A549 (cell line): ENCODE data around the gene HIPK1. TPM values are rescaled to one million over a fixed set of nuclear protein-coding genes. Genes with fewer than 3 reads are reported as not detected.

Source experiments
- ATAC-seq, 2 experiments: fragments of 200-7000 bp in 1 of 2; fragments of >200 bp in 1 of 2; cut with Nextera tagmentation in 1 of 2; cut with Tn5 transposase in 1 of 2; 3 replicates each; pipeline versions ENCODE4 v1.8.0 to v1.9.1; 2018 to 2020; ENCODE audit warnings: mild to moderate bottlenecking in 1 of 2, moderate library complexity in 1 of 2
- CTCF ChIA-PET: fragments of 300-600 bp; sonication (Branson Sonifier 250); formaldehyde crosslinking; extraction: SDS; loops from one replicate; lab custom pipeline; 2021; ENCODE audit warnings: antibody characterized with exemption, inconsistent platforms; lab: Yijun Ruan, JAX
- POLR2A ChIA-PET: fragments of 350-600 bp; formaldehyde crosslinking; extraction: SDS; loops from one replicate; lab custom pipeline; 2021; ENCODE audit warnings: antibody characterized with exemption, inconsistent platforms; lab: Yijun Ruan, JAX
- DNase-seq, 2 experiments: peaks; one replicate each; pipeline versions ENCODE4 v3.0.0 to v3.0.0-alpha.2; 2011 to 2016; ENCODE audit warnings: low read depth in 1 of 2, low spot score in 1 of 2
- FAIRE-seq: peaks from 2 replicates; lab custom pipeline; 2011; peaks lifted over from hg19 to GRCh38; lab: Jason Lieb, UNC
- H3K27ac ChIP-seq, 2 experiments: fragments of >200 bp; sonication (Bioruptor Twin); formaldehyde crosslinking; 3 replicates each; pipeline ENCODE4 v1.5.1; 2016 to 2017
- H3K4me1 ChIP-seq: fragments of >200 bp; sonication (Bioruptor Twin); formaldehyde crosslinking; 3 replicates; pipeline ENCODE4 v1.6.1; 2016
- H3K4me2 ChIP-seq: fragments of >200 bp; sonication (Bioruptor Twin); formaldehyde crosslinking; 3 replicates; pipeline ENCODE4 v1.6.1; 2016
- H3K4me3 ChIP-seq: fragments of >200 bp; sonication (Bioruptor Twin); formaldehyde crosslinking; 3 replicates; pipeline ENCODE4 v1.5.1; 2016
- H3K9me3 ChIP-seq: fragments of >200 bp; sonication (Bioruptor Twin); formaldehyde crosslinking; 3 replicates; pipeline ENCODE4 v1.6.1; 2016
- BCL3 ChIP-seq: fragments of >200 bp; sonication (Bioruptor Twin); formaldehyde crosslinking; IDR thresholded peaks from 3 replicates; pipeline ENCODE4 v1.6.1; 2016
- CBX2 ChIP-seq: fragments of 200-600 bp; sonication (generic); IDR thresholded peaks from 2 replicates; pipeline ENCODE4 v1.6.1; 2016; ENCODE audit warnings: low read depth, mild to moderate bottlenecking, borderline replicate concordance
- CBX8 ChIP-seq: fragments of 200-600 bp; sonication (generic); IDR thresholded peaks from 2 replicates; pipeline ENCODE4 v1.6.1; 2016
- CTCF ChIP-seq: fragments of >200 bp; sonication (Bioruptor Twin); formaldehyde crosslinking; IDR thresholded peaks from 3 replicates; pipeline ENCODE4 v1.5.1; 2016
- ESRRA ChIP-seq: fragments of 150-350 bp; IDR thresholded peaks from 2 replicates; pipeline ENCODE4 v1.6.1; 2014; ENCODE audit warnings: mild to moderate bottlenecking, low read length, borderline replicate concordance
- GATA3 ChIP-seq: IDR thresholded peaks from 2 replicates; pipeline ENCODE4 v1.6.1; 2012; ENCODE audit warnings: borderline replicate concordance
- HMGXB4 ChIP-seq: fragments of 250-450 bp; sonication (Bioruptor Pico); IDR thresholded peaks from 2 replicates; pipeline ENCODE4 v1.5.0; 2021; ENCODE audit warnings: mild to moderate bottlenecking, moderate library complexity, borderline replicate concordance
- HOXB5 ChIP-seq: fragments of 250-450 bp; sonication (Bioruptor Pico); IDR thresholded peaks from 2 replicates; pipeline ENCODE4 v1.5.0; 2020; ENCODE audit warnings: mild to moderate bottlenecking, moderate library complexity
- JUN ChIP-seq, 2 experiments: fragments of >200 bp; sonication (Bioruptor Twin); formaldehyde crosslinking; IDR thresholded peaks; 2 replicates in 1 of 2; 3 replicates in 1 of 2; pipeline ENCODE4 v1.6.1; 2016 to 2017
- MAX ChIP-seq: IDR thresholded peaks from 2 replicates; pipeline ENCODE4 v1.6.1; 2012
- MAZ ChIP-seq: fragments of 150-350 bp; IDR thresholded peaks from 2 replicates; pipeline ENCODE4 v1.6.1; 2014; ENCODE audit warnings: antibody characterized with exemption, low read depth, low read length, borderline replicate concordance
- POLR2A ChIP-seq: IDR thresholded peaks from 2 replicates; pipeline ENCODE4 v1.6.1; 2012; ENCODE audit warnings: mild to moderate bottlenecking, low read length
- REST ChIP-seq: fragments of 200-600 bp; sonication (generic); IDR thresholded peaks from 2 replicates; pipeline ENCODE4 v1.6.1; 2016; ENCODE audit warnings: antibody characterized with exemption, mild to moderate bottlenecking, moderate library complexity
- USF2 ChIP-seq: fragments of 450-650 bp; IDR thresholded peaks from 2 replicates; pipeline ENCODE4 v1.6.1; 2014; ENCODE audit warnings: antibody characterized with exemption
- WGBS: methylation state at CpG from one replicate; pipeline ENCODE4 v1.1.6; 2017; ENCODE audit errors: missing lambda C conversion rate; 5-methylcytosine and 5-hydroxymethylcytosine counted together
- polyA minus RNA-seq: library from RNA; depleted of rRNA, polyadenylated mRNA; stranded (reverse); fragments of >200 nt; gene quantifications from 2 replicates; pipeline ENCODE4 v1.2.3, GENCODE V29; 2011; rRNA and poly(A)+ RNA removed
- polyA plus RNA-seq, 4 experiments: library from polyadenylated mRNA; depleted of rRNA in 3 of 4; stranded (reverse); fragments of >200 nt; fragmentation: RNase III in 1 of 4; extraction: RNeasy Plus Mini Kit Qiagen cat#74134 plus additional on column Dnase treatment in 1 of 4; gene quantifications; 2 replicates in 3 of 4; 3 replicates in 1 of 4; pipeline ENCODE4 v1.2.3, GENCODE V29; 2011 to 2017

HIPK1 gene
- polyA plus RNA-seq (2011; rRNA removed): 27.4 and 35.9 TPM in 2 replicates
- polyA plus RNA-seq (2012; cell fraction: cytosol; rRNA removed): 9.2 and 13.5 TPM in 2 replicates
- 13.4 and 14.3 TPM in 2 replicates for polyA plus RNA-seq (2012; cell fraction: nucleus; rRNA removed)
- 11.1 to 11.5 TPM (median 11.3 TPM) in 3 replicates for polyA plus RNA-seq (2017; fragmentation: RNase III; extraction: RNeasy Plus Mini Kit Qiagen cat#74134 plus additional on column Dnase treatment)
- 86.3 and 103 TPM in 2 replicates for polyA minus RNA-seq

- DNase-seq (peak; percentile 62 to 83), FAIRE-seq (no peak), ATAC-seq (peak; percentile 90)
- no peaks in the 10 kb centered on the region for H3K9me3 ChIP-seq
- H3K27ac ChIP-seq: peak within 1 kb of the TSS; percentile 84 to 97
- H3K4me3 ChIP-seq: peak within 1 kb of the TSS; percentile 96
- TF ChIP-seq JUN (IDR thresholded peaks at IDR 0.05): peak in 1 of 2 experiments; percentile 70; a peak in 3 of 5 replicates
- TF ChIP-seq ESRRA: no peak
- TF ChIP-seq MAX: peak; percentile 49; the same call in 1 of the 2 replicates
- peak; percentile 50 for TF ChIP-seq POLR2A
- TF ChIP-seq REST: 0 out of 2 replicates have a peak, but pooled peaks have one; percentile 15
- no peak for TF ChIP-seq HMGXB4
- TF ChIP-seq MAZ: 0 out of 2 replicates have a peak, but pooled peaks have one; percentile 43
- TF ChIP-seq USF2: no peak
- ChIA-PET POLR2A (interaction anchor here (0.6 to 3.7 kb wide), 5 partner anchors 9 to 171 kb away, joined by 3 to 32 read pairs (median 5); partner anchors contain the start of genes AP4B1, DCLRE1B and RSBN1), CTCF (interaction anchor here (0.6 to 2.3 kb wide), 5 partner anchors 11 to 51 kb away, joined by 3 to 9 read pairs (median 4); partner anchors contain the start of genes AP4B1 and DCLRE1B)
- H3K4me2 ChIP-seq: peak within 1 kb of the TSS; percentile 90
- H3K4me1 ChIP-seq: peaks cover 21% of the 10 kb centered on the region
- under 1% methylated on average over 15 of the region's 61 CpGs for WGBS
Measured at GRCh38 chr1:113928941-113929749, at the start of gene HIPK1. Gene HIPK1 (plus strand): TSS chr1:113929324.

GRCh38 chr1:113879739-113880038 lies 49.4 kb upstream of the HIPK1 start:
- WGBS: 94% methylated on average over 4 of the region's 4 CpGs
- POLR2A ChIA-PET: no interaction called here
- DNase-seq: no peak
- no peaks in the 10 kb centered on the region for H3K4me1 ChIP-seq
- TF ChIP-seq BCL3: no peak
- TF ChIP-seq CBX8: no peak
- no peak for TF ChIP-seq GATA3
- TF ChIP-seq CBX2: no peak
- no peak for TF ChIP-seq USF2
- no peak for TF ChIP-seq CTCF
- TF ChIP-seq HOXB5 (CRISPR knock-in tag): no peak
- no peak for ATAC-seq
- no peak overlapping the region for H3K4me3 ChIP-seq
- FAIRE-seq: no peak
- CTCF ChIA-PET: interaction anchor here (1.5 kb wide), 1 partner anchor 14 kb away, joined by 4 read pairs; no protein-coding TSS in a partner anchor
- H3K9me3 ChIP-seq: no peaks in the 10 kb centered on the region
- H3K27ac ChIP-seq: no peak overlapping the region
- H3K4me2 ChIP-seq: no peak overlapping the region
